ENCODE measurements around the gene WDR36. TPM values are rescaled to one million over a fixed set of nuclear protein-coding genes. Genes with fewer than 3 reads are reported as not detected.
A peak's percentile ranks its signal among the peaks of the same experiment; 100 is the strongest.

Gene WDR36
- total and polyA plus RNA-seq, 2 of the 13 experiments (the other 11 are each of a cell fraction or from before 2014, with no cell fraction given) = 18.2 to 40.6 TPM

GRCh38 chr5:111071413-111071812 lies 20.7 kb upstream of the WDR36 start, which contains the start of gene TSLP:
TSS of gene TSLP (plus strand) at chr5:111071713. CDS start at chr5:111071891, 178 bp downstream.
- H3K79me2 ChIP-seq (ENCODE audit: insufficient read depth, low read length) = no peaks in the 10 kb centered on the region
- H3K27me3 ChIP-seq (ENCODE audit: control insufficient read depth in 1 of 2, insufficient read depth in 2 of 2, low read length in 2 of 2) = peaks cover 0 to 50% of the 10 kb centered on the region in 2 experiments; a peak in 4 of 5 replicates
- intact Hi-C loops (cut with micrococcal nuclease; ENCODE audit: unreplicated experiment) (no loop called here), in situ Hi-C loops (cut with HindIII; ENCODE audit: extremely low pct_ligation_motif_present, low pct_unique_long_range_greater_than_20kb) (no loop called here)
- 20% methylated on average over 4 of the region's 4 CpGs for WGBS (ENCODE audit: low lambda C conversion rate)
- no peak within 1 kb of the TSS for H3K4me3 ChIP-seq (replicated peaks in 1 of 3; ENCODE audit: insufficient read depth in 1 of 3, low read depth in 2 of 3, low read length in 3 of 3)
- peak within 1 kb of the TSS; percentile 15; the same call in 1 of the 2 replicates for H3K4me2 ChIP-seq (ENCODE audit: low read depth, low read length)
- no peak for FAIRE-seq
- peaks cover 18% of the 10 kb centered on the region for H3K4me1 ChIP-seq (ENCODE audit: insufficient read depth, low read length)
- POLR2A ChIA-PET = no interaction called here
- H3K9ac ChIP-seq (ENCODE audit: insufficient read depth, low read depth, low read length) = no peak within 1 kb of the TSS
- DNase-seq (ENCODE audit: low spot score) = no peak
- H4K20me1 ChIP-seq (ENCODE audit: insufficient read depth, low read length) = no peaks in the 10 kb centered on the region
- no peaks in the 10 kb centered on the region for H3K36me3 ChIP-seq (replicated peaks in 1 of 2; ENCODE audit: control insufficient read depth in 1 of 2, insufficient read depth in 2 of 2, low read length in 2 of 2)
- CTCF ChIA-PET (ENCODE audit: low intra/inter-chr PET ratio, low total read pairs) = no interaction called here
- no TSS peak for BruUV-seq (replicated peaks)
- H2AFZ ChIP-seq (ENCODE audit: low read length) = no peak within 1 kb of the TSS
- no peaks in the 10 kb centered on the region for H3K9me3 ChIP-seq (ENCODE audit: low read length)
- H3K27ac ChIP-seq (ENCODE audit: extremely low read length, insufficient read depth, low read length) = no peak within 1 kb of the TSS
- ATAC-seq = no peak
- TF ChIP-seq NFAT5 (CRISPR knock-in tag; IDR thresholded peaks at IDR 0.05) (no peak), TFDP2 (CRISPR knock-in tag; IDR thresholded peaks at IDR 0.05) (no peak), ELF3 (CRISPR knock-in tag; IDR thresholded peaks at IDR 0.05) (no peak), SP1 (IDR thresholded peaks at IDR 0.05) (no peak), SP1 (CRISPR knock-in tag; IDR thresholded peaks at IDR 0.05) (no peak), FOXA1 (IDR thresholded peaks at IDR 0.05) (no peak), FOXA1 (CRISPR knock-in tag; IDR thresholded peaks at IDR 0.05) (no peak), SIN3A (IDR thresholded peaks at IDR 0.05; ENCODE audit: borderline replicate concordance, low read depth, low read length) (no peak), ZNF318 (CRISPR knock-in tag; IDR thresholded peaks at IDR 0.05) (no peak), MYC (CRISPR knock-in tag; IDR thresholded peaks at IDR 0.05; ENCODE audit: borderline replicate concordance) (no peak), ZNF816 (CRISPR knock-in tag; IDR thresholded peaks at IDR 0.05; ENCODE audit: borderline replicate concordance) (no peak), ZNF564 (CRISPR knock-in tag; IDR thresholded peaks at IDR 0.05) (no peak)
